Endothelial cell of umbilical vein (primary cell): Measurements from ENCODE around the gene SESN2. TPM values are rescaled to one million over a fixed set of nuclear protein-coding genes. Genes with fewer than 3 reads are reported as not detected.

Source experiments
- BruUV-seq: library from RNA; stranded (reverse); fragments of 400-500 nt; replicated peaks from 2 replicates; lab custom pipeline; 2021; lab: Mats Ljungman, UMichigan
- CTCF ChIA-PET: fragments of 300-600, 350-600 bp; sonication (Branson Sonifier 250); formaldehyde crosslinking; loops from one replicate; lab custom pipeline; 2021; ENCODE audit warnings: antibody characterized with exemption, inconsistent platforms; lab: Charles Lee
- POLR2A ChIA-PET: fragments of 300-600, 350-600 bp; sonication (Branson Sonifier 250); formaldehyde crosslinking; loops from one replicate; lab custom pipeline; 2021; ENCODE audit warnings: antibody characterized with exemption, inconsistent platforms; lab: Charles Lee
- DNase-seq: peaks from one replicate; pipeline ENCODE4 v3.0.0-alpha.2; 2011; ENCODE audit warnings: low read depth, low spot score
- FAIRE-seq: peaks from 2 replicates; lab custom pipeline; 2011; peaks lifted over from hg19 to GRCh38; lab: Jason Lieb, UNC
- H2AFZ ChIP-seq: 2 replicates; pipeline ENCODE4 v1.6.0; 2012; ENCODE audit warnings: low read depth, low read length, control low read depth, inconsistent platforms
- H3K27ac ChIP-seq: 2 replicates; pipeline ENCODE4 v1.5.1; 2011; ENCODE audit warnings: low read depth, mild to moderate bottlenecking, control low read depth, low read length, moderate library complexity; ENCODE audit not compliant: insufficient read depth
- H3K27me3 ChIP-seq, 2 experiments: 2 replicates each; pipeline versions ENCODE4 v1.6.0 to v1.6.1; 2011; ENCODE audit warnings: low read length in 2 of 2, mixed read lengths in 1 of 2; ENCODE audit not compliant: control insufficient read depth in 2 of 2, insufficient read depth in 2 of 2
- H3K36me3 ChIP-seq, 2 experiments: 2 replicates in 1 of 2; 3 replicates in 1 of 2; pipeline ENCODE4 v1.5.1; 2011; ENCODE audit warnings: low read length in 2 of 2, mild to moderate bottlenecking in 1 of 2, moderate library complexity in 1 of 2; ENCODE audit not compliant: control insufficient read depth in 2 of 2, insufficient read depth in 2 of 2; ENCODE audit errors: extremely low read depth in 1 of 2
- H3K4me1 ChIP-seq: 3 replicates; pipeline ENCODE4 v1.5.1; 2011; ENCODE audit warnings: mild to moderate bottlenecking, low read length; ENCODE audit not compliant: control insufficient read depth, insufficient read depth; ENCODE audit errors: extremely low read depth
- H3K4me2 ChIP-seq: 2 replicates; pipeline ENCODE4 v1.6.1; 2011; ENCODE audit warnings: low read length, control low read depth, mixed read lengths; ENCODE audit not compliant: insufficient read depth
- H3K4me3 ChIP-seq, 3 experiments: fragments of 200-600 bp in 1 of 3; sonication (generic), shearing (Covaris generic) in 1 of 3; replicated peaks in 1 of 3; 2 replicates each; pipeline ENCODE4 v1.5.1; 2011 to 2016; ENCODE audit warnings: control low read depth in 3 of 3, low read length in 3 of 3, mild to moderate bottlenecking in 2 of 3, inconsistent platforms in 1 of 3, low read depth in 1 of 3, moderate library complexity in 1 of 3; ENCODE audit not compliant: insufficient read depth in 1 of 3
- H3K79me2 ChIP-seq: 2 replicates; pipeline ENCODE4 v1.6.0; 2012; ENCODE audit warnings: low read length, inconsistent platforms; ENCODE audit not compliant: control insufficient read depth, insufficient read depth
- H3K9ac ChIP-seq: replicated peaks from 2 replicates; pipeline ENCODE3; 2011; ENCODE audit warnings: low read length, control low read depth; ENCODE audit not compliant: insufficient read depth; ENCODE audit errors: extremely low read depth
- H3K9me1 ChIP-seq: replicated peaks from 3 replicates; pipeline ENCODE4 v1.6.0; 2011; ENCODE audit warnings: mild to moderate bottlenecking, low read length; ENCODE audit not compliant: control insufficient read depth, insufficient read depth; ENCODE audit errors: extremely low read depth
- H3K9me3 ChIP-seq: replicated peaks from 2 replicates; pipeline ENCODE4 v1.5.1; 2012; ENCODE audit warnings: low read length, inconsistent platforms; ENCODE audit not compliant: control insufficient read depth, insufficient read depth
- H4K20me1 ChIP-seq: replicated peaks from 2 replicates; pipeline ENCODE3; 2011; ENCODE audit warnings: mild to moderate bottlenecking, low read length; ENCODE audit not compliant: control insufficient read depth, insufficient read depth; ENCODE audit errors: extremely low read depth
- CTCF ChIP-seq, 2 donors: IDR thresholded peaks; 1 replicate in 1 of 2; 2 replicates in 1 of 2; pipeline ENCODE4 v1.5.1; 2011; ENCODE audit warnings: low read length in 2 of 2, mild to moderate bottlenecking in 2 of 2, moderate library complexity in 2 of 2, control low read depth in 1 of 2, inconsistent platforms in 1 of 2, low read depth in 1 of 2; ENCODE audit not compliant: insufficient read depth in 1 of 2; ENCODE audit errors: extremely low read depth in 1 of 2
- EZH2 ChIP-seq: IDR thresholded peaks from 2 replicates; pipeline ENCODE4 v1.6.1; 2012; ENCODE audit warnings: borderline replicate concordance, low read depth, mild to moderate bottlenecking, moderate library complexity, low read length, inconsistent platforms; ENCODE audit not compliant: severe bottlenecking
- FOS ChIP-seq: IDR thresholded peaks from 2 replicates; pipeline ENCODE4 v1.6.1; 2011; ENCODE audit warnings: mild to moderate bottlenecking, low read length, moderate library complexity, borderline replicate concordance; ENCODE audit not compliant: insufficient read depth
- GATA2 ChIP-seq: IDR thresholded peaks from 2 replicates; pipeline ENCODE4 v1.7.0; 2011; ENCODE audit warnings: low read depth, mild to moderate bottlenecking, moderate library complexity, mixed read lengths, low read length; ENCODE audit not compliant: insufficient read length, insufficient read depth
- JUN ChIP-seq: IDR thresholded peaks from 2 replicates; pipeline ENCODE4 v1.6.1; 2011; ENCODE audit warnings: borderline replicate concordance, low read depth; ENCODE audit not compliant: insufficient read length, insufficient read depth
- MAX ChIP-seq: IDR thresholded peaks from 2 replicates; pipeline ENCODE4 v1.6.1; 2011; ENCODE audit not compliant: insufficient read depth, insufficient read length
- MYC ChIP-seq: IDR thresholded peaks from one replicate; pipeline ENCODE4 v1.6.1; 2011; ENCODE audit warnings: mild to moderate bottlenecking, low read depth, low read length
- POLR2A ChIP-seq: IDR thresholded peaks from 2 replicates; pipeline ENCODE4 v1.6.1; 2012; ENCODE audit warnings: low read depth, mild to moderate bottlenecking, control low read depth, low read length
- POLR2AphosphoS5 ChIP-seq: IDR thresholded peaks from 2 replicates; pipeline ENCODE4 v1.6.1; 2012; ENCODE audit warnings: low read depth, mild to moderate bottlenecking, control low read depth, low read length, moderate library complexity; ENCODE audit not compliant: insufficient read depth
- dilution Hi-C: fragments of 300-500 bp; cut with MboI; formaldehyde crosslinking; loops from one replicate; pipeline ENCODE4 v1.15.0; 2019; ENCODE audit warnings: low sequenced_read_pairs; ENCODE audit not compliant: extremely low pct_ligation_motif_present
- intact Hi-C: fragments of 100-400 bp; cut with micrococcal nuclease; formaldehyde crosslinking; loops from one replicate; pipeline ENCODE4 v1.10.0; 2022
- polyA plus RNA-seq, 4 experiments: library from polyadenylated mRNA; depleted of rRNA in 3 of 4; stranded (reverse) in 3 of 4; unstranded in 1 of 4; fragments of >200 nt; gene quantifications; 2 replicates each; pipeline versions ENCODE4 v1.2.1 to v1.2.3, GENCODE V29; 2011 to 2012; ENCODE audit warnings: missing spikeins in 1 of 4
- total RNA-seq: library from RNA; stranded (reverse); gene quantifications from 2 replicates; pipeline ENCODE4 v1.2.3, GENCODE V29; 2021

SESN2 gene
- total and polyA plus RNA-seq, 2 donors (not counting 3 experiments of a cell fraction or from before 2014, with no cell fraction given), result 11.6 to 13.2 TPM

- intact Hi-C loops, result no loop called here
- H3K27ac ChIP-seq, result no peak overlapping the region
- no peak for DNase-seq
- dilution Hi-C loops, result loop anchor here (25.0 kb wide), 1 partner anchor 339 kb away; no protein-coding TSS in a partner anchor
- H2AFZ ChIP-seq, result no peak overlapping the region
- no peaks in the 10 kb centered on the region for H3K27me3 ChIP-seq
- H3K4me2 ChIP-seq, result no peak overlapping the region
- no peak for FAIRE-seq
- TF ChIP-seq CTCF (IDR thresholded peaks at IDR 0.05; ENCODE audit: extremely low read depth in 1 of 2, insufficient read depth in 1 of 2, low read depth in 1 of 2, low read length in 2 of 2) (no peak), GATA2 (no peak), EZH2 (no peak), FOS (no peak), POLR2AphosphoS5 (no peak), MAX (no peak), JUN (no peak), MYC (no peak), POLR2A (no peak)
- H3K4me1 ChIP-seq, result peaks cover 3% of the 10 kb centered on the region
- H4K20me1 ChIP-seq, result no peaks in the 10 kb centered on the region
- no TSS peak for BruUV-seq
- ChIA-PET POLR2A (no interaction called here), CTCF (interaction anchor here (1.2 to 2.1 kb wide), 2 partner anchors 25 to 182 kb away, joined by 3 to 10 read pairs; no protein-coding TSS in a partner anchor)
- H3K9me1 ChIP-seq, result no peaks in the 10 kb centered on the region
- peaks cover 3% of the 10 kb centered on the region for H3K79me2 ChIP-seq
- no peak overlapping the region for H3K4me3 ChIP-seq
- no peaks in the 10 kb centered on the region for H3K9me3 ChIP-seq
- no peak overlapping the region for H3K9ac ChIP-seq
- H3K36me3 ChIP-seq, result peaks cover 5 to 24% of the 10 kb centered on the region in 2 experiments
Measured at GRCh38 chr1:28273216-28273860, 14.0 kb downstream of the SESN2 start.
